Measurements from ENCODE around the gene IRS1. TPM values are rescaled to one million over a fixed set of nuclear protein-coding genes. Genes with fewer than 3 reads are reported as not detected.

The IRS1 gene
- polyA plus RNA-seq, 1 experiment: 13.0 TPM

- POLR2A ChIA-PET: no interaction called here
- Histone ChIP-seq H3K36me3 (ENCODE audit: control insufficient read depth, insufficient read depth, low read length) (no peaks in the 10 kb centered on the region), H3K4me3 (ENCODE audit: low read depth, low read length) (no peak overlapping the region), H3K27me3 (ENCODE audit: control insufficient read depth, insufficient read depth, low read length) (no peaks in the 10 kb centered on the region)
- DNase-seq (ENCODE audit: low read depth): no peak
- CTCF ChIA-PET: interaction anchor here (0.9 to 1.1 kb wide), 2 partner anchors 97 to 103 kb away, joined by 3 read pairs; no protein-coding TSS in a partner anchor
- no peak for TF ChIP-seq CTCF (IDR thresholded peaks at IDR 0.05; ENCODE audit: insufficient read depth, low read depth, low read length)
Observed at GRCh38 chr2:226699321-226699720, 100.3 kb downstream of the IRS1 start.

GRCh38 chr2:226698671-226699070 is 100.9 kb downstream of the IRS1 start:
- DNase-seq (ENCODE audit: low read depth): no peak
- no peak for TF ChIP-seq CTCF (IDR thresholded peaks at IDR 0.05; ENCODE audit: insufficient read depth, low read depth, low read length)
- H3K4me3 ChIP-seq (ENCODE audit: low read depth, low read length): no peak overlapping the region
- H3K27me3 ChIP-seq (ENCODE audit: control insufficient read depth, insufficient read depth, low read length): 0 out of 2 replicates have a peak, but pooled peaks cover under 1% of the 10 kb centered on the region
- ChIA-PET POLR2A (no interaction called here), CTCF (interaction anchor here (0.9 to 1.1 kb wide), 2 partner anchors 62 to 98 kb away, joined by 3 to 4 read pairs; no protein-coding TSS in a partner anchor)
- H3K36me3 ChIP-seq (ENCODE audit: control insufficient read depth, insufficient read depth, low read length): no peaks in the 10 kb centered on the region

- Histone ChIP-seq H3K36me3 (ENCODE audit: control insufficient read depth, insufficient read depth, low read length) (no peaks in the 10 kb centered on the region), H3K27me3 (ENCODE audit: control insufficient read depth, insufficient read depth, low read length) (0 out of 2 replicates have a peak, but pooled peaks cover 1% of the 10 kb centered on the region), H3K4me3 (ENCODE audit: low read depth, low read length) (no peak overlapping the region)
- ChIA-PET CTCF (interaction anchor here (1.4 kb wide), 1 partner anchor 25 kb away, joined by 4 read pairs; no protein-coding TSS in a partner anchor), POLR2A (no interaction called here)
- TF ChIP-seq CTCF (IDR thresholded peaks at IDR 0.05; ENCODE audit: insufficient read depth, low read depth, low read length): no peak
- DNase-seq (ENCODE audit: low read depth): no peak
Observed at GRCh38 chr2:226694586-226695284, 104.9 kb downstream of the IRS1 start.

DNA sequence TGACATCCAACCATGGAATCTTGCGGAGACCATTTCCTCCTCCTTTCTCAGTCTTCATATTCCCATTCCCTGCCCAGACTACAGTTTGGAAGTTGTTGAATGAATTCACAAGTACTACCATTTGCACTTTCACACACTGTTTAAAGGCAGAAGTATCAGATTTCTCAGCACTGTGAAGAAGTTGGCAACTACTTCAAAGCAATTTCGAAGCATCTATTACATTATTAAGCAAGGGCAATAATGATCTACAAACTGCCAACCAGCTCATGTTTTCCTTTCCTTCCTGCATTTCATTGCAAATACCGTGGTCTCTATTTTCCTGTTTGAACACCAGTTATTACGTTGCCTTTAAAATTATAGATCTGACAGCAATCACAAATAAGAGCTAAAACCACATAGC is 105.5 kb downstream of the IRS1 start:
- POLR2A ChIA-PET: no interaction called here
- TF ChIP-seq CTCF (IDR thresholded peaks at IDR 0.05; ENCODE audit: insufficient read depth, low read depth, low read length): no peak
- DNase-seq (ENCODE audit: low read depth): no peak
- no peaks in the 10 kb centered on the region for H3K36me3 ChIP-seq (ENCODE audit: control insufficient read depth, insufficient read depth, low read length)
- CTCF ChIA-PET: interaction anchor here (1.4 kb wide), 1 partner anchor 24 kb away, joined by 4 read pairs; no protein-coding TSS in a partner anchor
- H3K27me3 ChIP-seq (ENCODE audit: control insufficient read depth, insufficient read depth, low read length): 0 out of 2 replicates have a peak, but pooled peaks cover 1% of the 10 kb centered on the region
- no peak overlapping the region for H3K4me3 ChIP-seq (ENCODE audit: low read depth, low read length)

DNA sequence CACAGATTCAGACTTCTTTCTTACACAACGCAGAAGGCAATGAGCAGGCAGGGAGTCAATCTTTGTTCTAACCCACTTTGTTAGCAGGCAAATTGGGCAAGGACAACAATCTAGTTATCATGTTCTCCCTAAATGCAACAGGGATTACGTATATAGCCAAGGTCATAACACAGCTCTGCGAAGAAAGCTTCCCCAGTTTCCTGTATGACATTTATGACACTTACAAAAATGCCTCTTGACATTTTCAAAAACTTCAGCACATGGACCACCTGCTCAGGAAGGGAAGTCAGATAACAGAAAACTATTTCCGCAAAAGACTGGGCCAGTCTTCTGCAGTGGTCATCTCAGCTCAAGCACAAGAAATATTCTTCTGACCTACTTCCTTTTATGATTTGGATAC is 106.1 kb downstream of the IRS1 start:
- no peak for TF ChIP-seq CTCF (IDR thresholded peaks at IDR 0.05; ENCODE audit: insufficient read depth, low read depth, low read length)
- Histone ChIP-seq H3K4me3 (ENCODE audit: low read depth, low read length) (no peak overlapping the region), H3K36me3 (ENCODE audit: control insufficient read depth, insufficient read depth, low read length) (no peaks in the 10 kb centered on the region), H3K27me3 (ENCODE audit: control insufficient read depth, insufficient read depth, low read length) (0 out of 2 replicates have a peak, but pooled peaks cover 1% of the 10 kb centered on the region)
- DNase-seq (ENCODE audit: low read depth): no peak
- CTCF ChIA-PET: interaction anchor here (0.7 to 1.4 kb wide), 2 partner anchors 8 to 24 kb away, joined by 4 read pairs; no protein-coding TSS in a partner anchor
- POLR2A ChIA-PET: no interaction called here
